ENCODE results near the gene CCBE1.
"Not testable (repeated sequence)": the region's sequence is repeated elsewhere in the genome, so short reads cannot be mapped to it uniquely, and the experiment has no call there.

CCBE1 gene

GRCh38 chr18:59737776-59738300, 40.6 kb upstream of the CCBE1 start:
- TF ChIP-seq, protein P1, sequence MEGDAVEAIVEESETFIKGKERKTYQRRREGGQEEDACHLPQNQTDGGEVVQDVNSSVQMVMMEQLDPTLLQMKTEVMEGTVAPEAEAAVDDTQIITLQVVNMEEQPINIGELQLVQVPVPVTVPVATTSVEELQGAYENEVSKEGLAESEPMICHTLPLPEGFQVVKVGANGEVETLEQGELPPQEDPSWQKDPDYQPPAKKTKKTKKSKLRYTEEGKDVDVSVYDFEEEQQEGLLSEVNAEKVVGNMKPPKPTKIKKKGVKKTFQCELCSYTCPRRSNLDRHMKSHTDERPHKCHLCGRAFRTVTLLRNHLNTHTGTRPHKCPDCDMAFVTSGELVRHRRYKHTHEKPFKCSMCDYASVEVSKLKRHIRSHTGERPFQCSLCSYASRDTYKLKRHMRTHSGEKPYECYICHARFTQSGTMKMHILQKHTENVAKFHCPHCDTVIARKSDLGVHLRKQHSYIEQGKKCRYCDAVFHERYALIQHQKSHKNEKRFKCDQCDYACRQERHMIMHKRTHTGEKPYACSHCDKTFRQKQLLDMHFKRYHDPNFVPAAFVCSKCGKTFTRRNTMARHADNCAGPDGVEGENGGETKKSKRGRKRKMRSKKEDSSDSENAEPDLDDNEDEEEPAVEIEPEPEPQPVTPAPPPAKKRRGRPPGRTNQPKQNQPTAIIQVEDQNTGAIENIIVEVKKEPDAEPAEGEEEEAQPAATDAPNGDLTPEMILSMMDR (IDR thresholded peaks at IDR 0.05; ENCODE audit: low read depth, low read length) = no peak
- 0 out of 2 replicates have a peak, but pooled peaks cover 4% of the 10 kb centered on the region for H3K4me1 ChIP-seq
- no peak overlapping the region for H3K4me3 ChIP-seq (ENCODE audit: low read depth, low read length)
- H3K36me3 ChIP-seq = no peaks in the 10 kb centered on the region
- H3K27me3 ChIP-seq = no peaks in the 10 kb centered on the region
- DNase-seq = no peak
- H3K9me3 ChIP-seq = no peaks in the 10 kb centered on the region

DNA sequence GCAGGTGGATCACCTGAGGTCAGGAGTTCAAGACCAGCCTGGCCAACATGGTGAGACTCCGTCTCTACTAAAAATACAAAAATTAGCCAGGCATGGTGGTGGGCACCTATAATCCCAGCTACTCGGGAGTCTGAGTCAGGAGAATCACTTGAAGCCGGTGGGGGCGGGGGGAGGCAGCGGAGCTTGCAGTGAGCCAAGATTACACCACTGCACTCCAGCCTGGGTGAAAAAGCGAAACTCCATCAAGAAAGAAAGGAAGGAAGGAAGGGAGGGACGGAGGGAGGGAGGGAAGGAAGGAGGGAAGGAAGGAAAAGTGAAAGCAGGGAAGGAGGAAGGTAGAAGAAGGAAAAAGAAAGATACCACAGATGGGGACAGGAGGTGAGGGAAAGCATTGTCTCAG, 40.1 kb upstream of the CCBE1 start:
- not testable (repeated sequence) for H3K9me3 ChIP-seq; DNase-seq; H3K36me3 ChIP-seq; H3K4me3 ChIP-seq (ENCODE audit: low read depth, low read length); H3K27me3 ChIP-seq; H3K4me1 ChIP-seq

DNA sequence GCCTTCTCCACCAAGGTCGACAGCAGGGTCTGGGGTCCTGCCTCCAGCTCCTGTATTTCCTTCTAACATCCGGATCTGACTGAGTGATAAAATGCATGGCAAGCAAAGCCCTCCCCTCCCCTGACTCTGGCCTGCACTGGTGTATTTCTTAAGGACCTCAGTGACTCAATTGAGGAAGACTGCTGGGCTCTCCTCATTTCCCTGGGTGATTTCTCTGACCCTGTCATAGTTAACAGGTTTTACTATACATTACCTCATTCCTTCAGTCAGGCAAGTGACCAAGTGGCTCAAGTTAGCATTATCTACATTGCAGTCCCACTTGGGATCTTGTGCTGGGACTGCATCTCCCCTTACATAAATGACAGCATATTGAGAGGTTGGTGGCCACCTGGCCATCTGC, 38.8 kb upstream of the CCBE1 start:
- Histone ChIP-seq H3K27me3 (no peaks in the 10 kb centered on the region), H3K4me1 (0 out of 2 replicates have a peak, but pooled peaks cover 4% of the 10 kb centered on the region), H3K36me3 (no peaks in the 10 kb centered on the region), H3K4me3 (ENCODE audit: low read depth, low read length) (no peak overlapping the region), H3K9me3 (no peaks in the 10 kb centered on the region)
- TF ChIP-seq, protein P1 (IDR thresholded peaks at IDR 0.05; ENCODE audit: low read depth, low read length) = no peak
- DNase-seq = no peak

DNA sequence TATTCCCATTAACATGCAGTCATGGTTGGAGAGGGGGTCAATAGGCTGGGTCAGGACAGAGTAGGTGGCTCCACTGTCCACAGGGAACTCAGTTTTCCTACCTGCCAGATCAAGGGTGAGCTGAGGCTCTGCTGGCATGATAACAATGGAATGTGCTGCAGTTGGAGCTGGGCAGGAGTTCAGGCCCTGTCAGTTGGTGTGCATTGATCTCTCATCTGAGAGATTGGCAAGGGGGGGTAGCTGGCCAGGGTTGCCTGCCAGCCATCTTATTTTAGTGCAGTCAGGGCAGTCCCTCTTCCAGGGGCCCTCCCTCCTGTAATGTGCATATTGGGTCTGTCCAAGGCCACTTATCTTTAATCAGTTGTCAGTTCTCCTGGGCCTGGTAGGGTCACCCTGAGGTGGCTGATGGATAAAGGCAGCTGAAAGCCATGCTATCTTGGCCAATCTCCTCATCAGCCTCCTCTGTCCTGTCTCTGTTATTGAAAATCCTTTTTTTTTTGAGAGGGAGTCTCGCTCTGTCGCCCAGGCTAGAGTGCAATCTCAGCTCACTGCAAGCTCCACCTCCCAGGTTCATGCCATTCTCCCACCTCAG, 38.1 kb upstream of the CCBE1 start:
- H3K4me1 ChIP-seq = 0 out of 2 replicates have a peak, but pooled peaks cover 4% of the 10 kb centered on the region
- no peaks in the 10 kb centered on the region for H3K27me3 ChIP-seq
- TF ChIP-seq, protein P1 (IDR thresholded peaks at IDR 0.05; ENCODE audit: low read depth, low read length) = no peak
- H3K36me3 ChIP-seq = no peaks in the 10 kb centered on the region
- no peak overlapping the region for H3K4me3 ChIP-seq (ENCODE audit: low read depth, low read length)
- peak; percentile 20 for DNase-seq
- no peaks in the 10 kb centered on the region for H3K9me3 ChIP-seq

DNA sequence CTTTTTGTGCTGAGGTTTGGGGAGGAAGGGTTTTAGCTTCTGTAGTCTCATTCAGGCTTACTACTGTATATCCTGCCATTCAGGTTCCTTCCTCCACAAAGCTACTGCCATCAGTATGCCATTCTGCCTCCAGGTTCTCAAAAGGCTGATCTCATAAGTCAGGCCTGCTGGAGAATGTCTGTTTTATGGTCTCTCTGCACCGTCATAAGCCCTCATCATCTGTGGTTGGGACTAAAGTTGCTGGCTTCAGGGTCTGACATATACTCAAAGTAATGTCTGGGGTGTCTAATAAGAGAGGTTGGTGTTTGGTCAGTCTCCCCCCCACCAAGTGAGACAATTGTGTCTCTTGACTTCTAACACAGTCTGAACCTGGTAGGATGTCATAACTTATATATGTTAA, 36.2 kb upstream of the CCBE1 start:
- DNase-seq = no peak
- Histone ChIP-seq H3K36me3 (no peaks in the 10 kb centered on the region), H3K27me3 (no peaks in the 10 kb centered on the region), H3K4me1 (0 out of 2 replicates have a peak, but pooled peaks cover 4% of the 10 kb centered on the region), H3K9me3 (no peaks in the 10 kb centered on the region), H3K4me3 (ENCODE audit: low read depth, low read length) (no peak overlapping the region)
- TF ChIP-seq, protein P1 (IDR thresholded peaks at IDR 0.05; ENCODE audit: low read depth, low read length) = no peak

GRCh38 chr18:59730896-59731295, 33.7 kb upstream of the CCBE1 start:
- TF ChIP-seq, protein P1 (IDR thresholded peaks at IDR 0.05; ENCODE audit: low read depth, low read length) = no peak
- H3K9me3 ChIP-seq = no peaks in the 10 kb centered on the region
- no peak for DNase-seq
- H3K27me3 ChIP-seq = no peaks in the 10 kb centered on the region
- no peaks in the 10 kb centered on the region for H3K36me3 ChIP-seq
- H3K4me1 ChIP-seq = 0 out of 2 replicates have a peak, but pooled peaks cover 1% of the 10 kb centered on the region
- H3K4me3 ChIP-seq (ENCODE audit: low read depth, low read length) = no peak overlapping the region
